ENCODE results near the gene DSCAML1.
"Not testable (repeated sequence)": the region's sequence is repeated elsewhere in the genome, so short reads cannot be mapped to it uniquely, and the experiment has no call there.

DSCAML1 gene

DNA sequence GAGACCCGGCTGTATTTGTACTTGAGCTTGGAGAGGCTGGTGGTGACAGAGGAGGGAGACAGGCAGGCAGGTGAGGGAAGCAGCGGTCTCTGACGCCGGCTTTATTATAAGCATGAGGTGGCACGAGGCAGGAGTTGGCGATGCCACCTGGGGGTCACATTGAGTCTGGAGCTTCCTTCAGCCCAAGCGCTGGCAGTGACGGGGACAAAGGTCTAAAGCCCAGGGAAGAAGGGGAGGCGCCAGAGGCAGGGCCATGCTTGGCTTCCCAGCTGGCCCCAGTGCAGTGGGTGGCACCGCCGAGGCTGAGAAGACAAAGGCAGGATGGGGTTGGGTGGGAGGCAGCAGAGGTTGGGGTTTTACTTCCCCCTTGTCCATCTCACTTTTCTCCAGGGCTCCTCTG is 23.1 kb upstream of the DSCAML1 start:
- DNase-seq (ENCODE audit: low read depth in 2 of 3, low spot score in 1 of 3), result no peak

DNA sequence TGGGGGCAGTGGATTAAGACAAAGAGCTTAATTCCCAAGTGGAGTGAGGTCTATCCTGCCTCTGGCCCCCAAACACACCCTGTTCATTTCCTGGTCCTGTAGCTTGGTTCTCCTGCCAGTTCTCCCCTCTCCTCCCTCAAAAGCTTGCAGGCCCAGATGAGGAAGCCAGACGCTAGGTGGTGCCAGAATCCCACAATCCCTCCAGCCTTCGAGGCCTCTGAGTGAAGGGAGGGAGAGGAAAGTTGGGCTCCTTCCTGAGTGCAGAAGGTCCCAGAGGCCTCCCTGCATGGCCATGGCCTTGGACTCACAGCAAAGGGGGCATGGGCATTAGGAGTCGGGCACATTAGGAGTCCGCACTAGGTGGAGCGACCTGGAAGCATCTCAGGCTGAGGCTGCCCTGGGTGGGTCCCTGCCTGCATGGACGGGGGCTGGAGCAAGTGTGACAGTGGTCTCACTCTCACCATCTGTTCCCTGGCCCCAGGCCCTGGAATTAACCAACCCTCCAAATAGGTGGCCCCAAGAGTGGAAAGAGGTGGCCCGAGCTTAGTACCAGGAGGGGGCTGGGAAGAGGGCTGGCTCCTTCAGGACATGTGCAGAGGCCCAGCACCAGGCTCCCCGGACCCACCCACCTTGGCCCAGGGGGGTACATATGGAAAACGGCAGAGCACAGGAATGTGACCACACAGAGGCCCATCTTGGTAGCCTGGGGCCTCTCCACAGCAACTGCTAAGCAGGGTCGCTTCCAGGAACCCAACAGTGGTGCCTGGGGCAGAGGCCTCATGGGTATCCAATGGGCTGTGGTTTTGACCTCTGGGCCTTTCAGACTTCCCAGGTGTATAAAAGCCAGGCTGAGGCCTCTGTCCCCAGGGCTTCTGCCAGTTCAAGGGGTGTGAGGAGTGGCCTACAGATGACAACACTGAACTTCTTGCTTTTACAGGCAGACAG is 22.4 kb upstream of the DSCAML1 start:
- DNase-seq (ENCODE audit: low read depth in 2 of 3, low spot score in 1 of 3), result no peak

DNA sequence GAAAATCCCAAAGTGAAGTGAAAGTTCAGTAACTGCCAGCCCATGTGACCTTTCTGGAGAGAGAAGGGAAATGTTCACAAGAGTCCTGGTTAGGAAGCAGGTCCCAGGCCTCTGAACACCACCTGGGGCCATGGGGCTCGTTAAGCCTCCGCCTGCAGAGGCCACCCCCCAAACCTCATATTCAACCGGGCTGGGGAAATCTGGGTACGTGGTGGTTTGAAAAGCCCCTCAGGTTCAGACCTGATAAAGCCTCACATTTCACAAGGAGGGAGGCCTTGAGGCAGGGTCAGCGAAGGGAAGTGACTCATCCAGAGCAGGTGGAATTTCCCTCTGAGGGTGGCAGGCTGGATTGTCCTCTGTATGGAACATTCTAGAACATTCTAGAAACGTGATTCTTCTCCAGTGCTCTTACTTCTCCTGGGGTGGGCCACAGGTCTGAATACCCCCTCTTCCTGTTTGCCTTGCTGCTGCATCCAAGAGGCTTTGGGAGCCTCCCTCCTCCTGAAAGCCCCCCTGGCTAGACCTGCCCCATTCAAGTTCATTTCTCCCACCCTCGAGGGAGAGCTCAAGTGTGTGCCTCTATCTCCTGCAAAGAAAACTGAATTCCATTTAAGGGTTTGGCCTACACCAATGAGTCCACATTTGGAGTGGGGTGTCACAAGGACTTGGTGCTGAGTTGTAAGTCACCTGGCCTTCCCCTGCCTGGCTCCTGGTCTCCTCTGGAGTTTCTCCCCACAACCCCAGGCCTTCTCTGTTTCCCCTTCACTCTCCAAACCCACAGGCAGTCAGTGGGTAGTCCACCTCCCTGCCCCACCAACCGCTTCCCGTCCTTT is 21.2 kb upstream of the DSCAML1 start:
- peak in 1 of 3 donors; percentile 41 for DNase-seq (ENCODE audit: low read depth in 2 of 3, low spot score in 1 of 3)

DNA sequence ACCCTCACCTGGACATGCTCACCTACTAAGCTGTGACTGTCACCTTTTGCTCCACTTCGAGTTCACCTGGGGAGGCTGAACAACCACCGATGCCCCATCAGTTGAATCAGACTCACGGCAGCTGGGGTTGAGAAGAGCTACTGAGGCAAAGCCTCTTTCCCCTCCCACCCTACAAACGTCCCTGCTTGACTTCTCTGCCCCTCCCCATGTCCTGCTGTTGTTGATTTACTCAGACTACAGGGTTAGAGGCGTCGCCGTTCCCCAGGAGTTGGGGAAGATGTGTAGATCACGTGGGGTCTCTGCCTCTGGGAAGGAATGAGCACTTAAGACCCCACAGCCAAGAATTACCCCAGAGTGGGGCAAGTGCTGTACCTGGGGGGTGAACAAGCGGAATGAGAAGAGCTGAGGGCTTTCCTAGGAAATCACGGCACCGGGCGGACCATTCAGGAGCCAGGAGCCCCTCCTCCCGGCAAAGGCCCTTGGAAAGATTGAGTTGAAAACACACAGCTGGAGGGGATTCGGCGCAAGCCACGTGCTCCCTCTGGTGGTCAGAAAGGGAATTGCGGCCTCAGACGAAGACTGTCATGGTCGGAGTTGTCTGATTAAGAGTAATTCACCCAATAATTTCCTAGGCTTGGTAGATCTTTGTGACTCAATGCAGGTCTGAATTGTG is 20.5 kb upstream of the DSCAML1 start:
- peak; percentile 87 to 97 (median 89) for DNase-seq (ENCODE audit: low read depth in 2 of 3, low spot score in 1 of 3)

DNA sequence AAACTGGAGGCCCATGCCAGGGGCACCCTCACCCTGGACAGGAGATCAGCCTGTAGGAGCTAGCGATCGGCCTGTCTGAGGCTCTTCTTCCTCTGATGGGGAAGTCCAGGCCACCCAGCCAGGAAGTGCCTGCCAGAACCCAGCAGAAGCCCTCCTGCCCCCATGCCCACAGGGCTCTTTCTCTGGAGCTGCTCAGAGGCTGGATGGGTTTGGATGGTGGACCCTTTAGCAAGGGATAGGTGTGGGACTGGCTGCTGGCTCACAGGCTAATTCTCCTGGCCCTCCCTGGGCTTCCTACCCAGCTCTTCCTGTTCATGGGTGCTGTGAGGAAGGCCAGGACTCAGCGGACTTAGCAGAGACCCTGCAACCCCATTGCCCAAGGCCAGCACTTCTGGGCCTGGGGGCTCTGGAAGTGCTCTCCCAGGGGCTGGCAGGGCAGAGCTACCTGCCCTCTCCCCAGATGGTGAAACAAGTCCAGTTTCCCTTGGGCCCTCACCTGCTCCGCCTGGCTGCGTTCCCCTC is 19.9 kb upstream of the DSCAML1 start:
- DNase-seq (ENCODE audit: low read depth in 2 of 3, low spot score in 1 of 3), result no peak

DNA sequence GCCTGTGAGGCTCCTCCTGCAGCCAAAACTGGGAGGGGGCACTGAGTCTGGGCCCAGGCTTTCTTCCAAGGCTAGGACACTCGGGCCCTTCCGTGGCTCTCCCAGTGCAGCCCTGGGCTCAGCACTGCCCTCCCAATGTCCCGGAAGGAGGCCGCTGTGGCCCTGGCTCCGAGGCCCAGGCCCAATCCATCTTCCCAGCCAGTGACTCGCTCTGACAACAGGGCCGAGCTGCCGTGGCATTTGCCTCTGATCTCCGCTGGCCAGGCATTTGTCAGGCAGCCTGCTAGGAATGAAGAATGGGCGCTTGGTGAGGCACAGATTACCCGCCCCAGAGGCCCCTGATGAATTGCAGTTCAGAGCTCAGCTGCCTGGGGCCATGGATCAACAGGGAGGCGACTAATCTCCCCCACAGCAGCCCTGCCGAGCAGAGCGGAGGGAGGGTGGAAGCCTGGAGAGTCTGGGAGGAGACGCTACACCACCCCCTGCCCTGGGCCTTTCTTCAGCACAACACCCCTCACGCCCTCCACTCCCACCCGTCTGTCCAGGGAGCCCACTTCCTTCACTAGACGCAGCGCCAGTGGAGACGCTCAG is 19.2 kb upstream of the DSCAML1 start:
- no peak for DNase-seq (ENCODE audit: low read depth in 2 of 3, low spot score in 1 of 3)

DNA sequence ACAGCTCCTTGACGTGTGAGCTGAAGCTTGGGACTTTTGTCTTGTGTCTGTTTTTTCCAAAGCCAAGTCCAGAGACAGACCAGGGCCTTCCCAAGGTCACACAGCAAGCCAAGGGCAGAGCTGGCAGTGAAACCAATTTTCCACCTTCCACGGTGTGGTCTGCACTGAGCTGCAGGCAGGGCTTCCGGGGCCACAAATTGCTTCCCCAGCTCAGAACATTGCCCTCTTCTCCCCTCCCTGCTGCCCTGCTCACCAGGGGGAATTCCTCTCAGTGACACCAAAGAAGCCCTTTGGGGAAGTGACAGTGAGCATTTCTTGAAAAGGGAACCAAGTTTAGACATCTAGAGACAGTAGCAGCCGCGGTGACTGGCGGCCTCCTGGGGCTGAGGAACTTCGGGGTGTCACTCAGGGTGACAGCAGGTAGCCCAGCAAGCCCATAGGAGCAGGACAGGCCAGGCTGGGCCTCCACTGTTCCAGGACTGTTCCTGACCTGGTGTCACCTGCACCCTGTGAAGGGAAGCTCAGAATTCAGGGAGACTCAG is 18.3 kb upstream of the DSCAML1 start:
- DNase-seq (ENCODE audit: low read depth in 2 of 3, low spot score in 1 of 3), result peak in 2 of 3 donors; percentile 49 to 63

DNA sequence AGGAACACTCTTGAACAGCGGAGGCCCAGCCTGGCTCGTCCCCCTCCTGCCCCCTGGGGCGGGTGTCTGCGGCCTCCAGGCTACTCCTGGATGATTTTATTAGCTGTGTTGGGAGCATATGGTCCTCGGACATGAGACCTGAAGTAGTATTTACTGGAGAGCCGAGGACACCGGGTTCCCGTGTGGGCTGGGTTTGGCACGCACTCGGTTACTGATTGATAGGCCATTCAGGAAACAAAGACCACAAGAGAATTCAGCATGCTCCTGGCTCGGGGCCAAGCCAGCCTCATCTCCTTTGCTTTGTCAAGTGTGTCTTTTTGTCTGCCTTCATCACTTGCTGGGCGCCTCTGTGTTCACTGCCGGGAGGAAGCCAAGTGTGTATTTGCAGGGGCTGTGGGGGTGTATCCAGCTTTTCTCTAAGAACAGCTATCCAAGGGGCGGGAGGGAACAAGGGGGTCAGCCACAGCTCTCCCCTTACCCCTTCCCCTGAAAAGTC is 17.8 kb upstream of the DSCAML1 start:
- DNase-seq (ENCODE audit: low read depth in 2 of 3, low spot score in 1 of 3), result peak; percentile 56 to 72 (median 63)

DNA sequence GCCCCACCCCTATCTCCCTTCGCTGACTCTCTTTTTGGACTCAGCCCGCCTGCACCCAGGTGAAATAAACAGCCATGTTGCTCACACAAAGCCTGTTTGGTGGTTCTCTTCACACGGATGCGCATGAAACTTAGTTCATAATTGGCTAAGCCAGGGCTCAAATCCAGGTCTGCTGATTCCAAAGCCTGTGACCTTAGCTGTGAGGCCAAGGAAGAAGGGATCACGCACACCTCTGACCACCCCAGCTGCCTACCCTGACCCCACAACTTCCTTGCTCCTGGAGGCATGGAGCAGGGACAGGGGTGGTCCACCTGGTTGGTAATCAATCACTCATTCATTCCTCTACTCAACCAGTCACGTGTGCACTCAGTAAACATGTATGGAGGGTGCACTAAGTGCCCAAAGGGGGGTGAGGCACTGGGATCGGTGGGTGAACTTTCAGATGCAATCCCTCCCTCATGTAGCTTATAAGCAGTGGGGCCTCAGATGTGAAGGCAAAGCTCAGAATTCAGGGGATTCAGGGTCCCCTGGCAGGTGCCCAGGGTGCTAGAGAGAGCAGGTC is 17.3 kb upstream of the DSCAML1 start:
- no peak for DNase-seq (ENCODE audit: low read depth in 2 of 3, low spot score in 1 of 3)

DNA sequence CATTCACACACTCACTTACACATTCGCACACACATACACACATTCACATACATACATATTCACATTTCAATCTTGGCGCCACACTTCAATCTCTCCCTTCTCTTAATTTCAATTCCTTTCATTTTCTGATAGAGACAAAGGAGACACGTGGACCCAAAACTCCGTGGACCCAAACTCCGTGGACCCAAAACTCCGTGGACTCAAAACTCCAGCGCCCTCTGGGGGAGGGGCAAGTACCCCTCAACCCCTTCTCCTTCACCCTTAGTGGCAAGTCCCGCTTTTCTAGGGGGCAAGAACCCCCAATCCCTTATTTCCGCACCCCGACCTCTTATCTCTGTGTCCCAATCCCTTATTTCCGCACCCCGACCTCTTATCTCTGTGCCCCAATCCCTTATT is 13.0 kb upstream of the DSCAML1 start:
- not testable (repeated sequence) for DNase-seq (ENCODE audit: low read depth in 2 of 3, low spot score in 1 of 3)

DNA sequence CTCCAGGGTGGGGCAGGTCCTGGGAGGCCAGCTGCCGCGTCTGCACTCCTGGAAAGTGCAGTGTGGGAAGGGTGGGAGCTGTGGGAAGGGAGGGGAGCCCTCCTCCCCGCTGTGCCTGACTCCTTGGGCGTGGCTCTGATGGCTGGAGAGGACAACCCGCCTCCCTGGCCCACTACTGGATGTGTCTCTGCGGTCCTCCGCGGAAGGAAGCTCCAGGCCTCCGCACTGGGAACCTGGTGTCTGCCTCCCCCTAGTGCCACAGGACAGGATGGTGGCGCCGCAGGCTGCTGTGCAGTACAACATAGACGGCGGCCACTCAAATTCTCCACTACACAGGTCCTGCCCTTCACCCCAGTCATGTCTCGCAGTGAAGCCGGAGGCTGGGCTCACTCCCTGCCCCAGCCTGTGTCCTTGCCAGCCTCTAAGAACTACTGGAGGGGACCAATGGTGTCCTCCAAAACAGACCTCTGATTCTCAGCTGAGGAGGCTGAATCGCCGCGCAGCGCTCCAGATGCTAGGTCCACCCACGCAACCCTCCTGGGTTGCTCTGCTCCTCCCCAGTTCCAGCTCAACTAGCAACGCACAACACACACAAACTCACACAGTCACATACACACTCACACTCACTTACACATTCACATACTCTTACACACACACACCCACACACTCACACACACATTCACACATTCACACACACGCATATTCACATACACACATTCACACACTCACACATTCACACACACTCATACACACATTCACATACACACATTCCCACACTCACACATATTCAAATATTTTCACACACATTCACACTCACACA is 12.4 kb upstream of the DSCAML1 start:
- DNase-seq (ENCODE audit: low read depth in 2 of 3, low spot score in 1 of 3), result peak in 1 of 3 donors; percentile 43

DNA sequence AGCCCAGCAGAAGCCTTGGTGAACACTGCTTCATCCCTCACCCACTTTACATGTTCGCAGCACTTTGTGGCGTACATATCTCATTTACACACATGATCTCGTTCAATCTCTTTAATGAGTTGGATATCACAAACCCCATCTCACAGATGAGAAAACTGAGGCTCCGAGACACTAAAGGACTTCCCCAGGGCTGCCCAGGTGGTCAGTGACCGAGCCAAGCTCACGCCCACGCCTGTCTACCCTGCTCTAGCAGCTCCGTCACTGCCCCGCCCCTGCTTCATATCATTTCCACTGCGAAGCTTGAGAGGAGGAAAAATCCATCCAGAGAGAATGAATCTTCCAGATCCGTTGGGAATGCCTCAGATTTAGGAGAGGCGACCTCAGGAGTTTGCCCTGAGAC is 11.8 kb upstream of the DSCAML1 start:
- DNase-seq (ENCODE audit: low read depth in 2 of 3, low spot score in 1 of 3), result no peak

DNA sequence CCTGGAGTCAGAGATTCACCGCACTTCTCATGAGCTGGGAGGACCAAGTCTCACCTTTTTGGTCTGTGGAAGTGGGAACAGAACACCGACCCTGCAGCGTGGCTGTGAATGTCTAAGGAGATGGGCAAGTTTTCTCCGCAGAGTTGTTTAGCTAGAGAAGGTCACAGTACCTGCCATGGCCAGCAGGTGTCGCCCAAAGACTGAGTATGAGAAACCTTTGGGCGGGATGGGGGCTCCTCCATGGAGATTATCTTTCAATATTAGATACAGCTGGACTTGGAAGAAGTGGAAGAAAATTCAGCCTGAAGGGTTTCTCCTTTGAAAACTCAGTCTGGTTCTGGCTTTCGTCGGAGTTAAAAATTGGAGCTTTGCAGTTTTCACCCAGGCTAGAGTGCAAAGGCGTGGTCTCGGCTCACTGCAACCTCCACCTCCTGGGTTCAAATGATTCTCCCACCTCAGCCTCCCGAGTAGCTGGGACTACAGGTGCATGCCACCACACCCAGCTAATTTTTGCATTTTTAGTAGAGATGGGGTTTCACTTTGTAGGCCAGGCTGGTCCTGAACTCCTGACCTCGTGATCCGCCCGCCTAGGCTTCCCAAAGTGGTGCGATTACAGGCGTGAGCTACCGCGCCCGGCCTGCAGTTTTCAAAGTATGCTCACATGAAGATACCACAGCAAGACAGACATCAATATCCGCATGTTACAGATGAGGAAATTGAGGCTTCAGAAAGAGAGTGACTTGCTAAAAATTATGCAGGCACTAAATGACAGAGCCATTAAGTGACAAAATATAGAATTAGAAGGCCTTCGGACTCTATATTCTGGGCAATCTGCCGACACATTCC is 10.7 kb upstream of the DSCAML1 start:
- DNase-seq (ENCODE audit: low read depth in 2 of 3, low spot score in 1 of 3), result peak; percentile 54 to 68 (median 66)

DNA sequence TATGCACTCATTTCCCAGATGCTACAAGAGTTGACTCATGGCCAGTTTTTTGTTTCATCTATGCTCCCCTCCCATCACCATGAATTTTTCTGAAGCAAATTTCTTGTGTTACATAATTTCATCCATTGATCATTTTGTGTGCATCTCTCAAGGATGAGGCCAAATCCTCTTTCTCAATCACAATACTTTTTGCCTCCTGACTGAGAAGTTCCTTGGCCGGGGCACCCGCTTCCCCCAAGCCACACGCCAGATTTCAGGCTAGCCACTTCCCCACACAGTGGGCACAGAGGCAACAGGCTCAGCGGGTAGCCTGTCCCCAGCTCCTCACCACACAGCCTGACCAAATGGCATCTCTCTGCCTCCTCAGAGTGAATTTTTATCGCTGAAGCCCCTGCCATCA is 9.8 kb upstream of the DSCAML1 start:
- DNase-seq (ENCODE audit: low read depth in 2 of 3, low spot score in 1 of 3), result no peak

DNA sequence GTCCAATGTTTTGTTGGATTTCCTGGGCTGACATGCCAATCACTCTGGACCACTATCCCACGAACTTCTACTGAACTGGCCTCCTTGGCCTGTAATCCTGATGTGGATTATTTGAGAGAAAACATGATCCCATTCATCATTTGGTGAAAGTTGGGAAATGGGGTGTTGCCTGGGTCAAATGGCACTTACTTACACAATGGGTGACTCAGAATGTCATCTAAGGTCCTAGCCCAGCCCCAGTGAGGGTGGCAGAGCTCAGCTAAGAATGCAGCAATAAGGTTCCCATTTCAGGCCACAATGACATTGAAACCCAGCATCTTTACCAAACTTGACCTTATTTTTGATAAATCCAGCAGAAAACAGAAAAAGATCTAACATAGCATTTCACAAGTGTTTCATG is 8.0 kb upstream of the DSCAML1 start:
- DNase-seq (ENCODE audit: low read depth in 2 of 3, low spot score in 1 of 3), result no peak

DNA sequence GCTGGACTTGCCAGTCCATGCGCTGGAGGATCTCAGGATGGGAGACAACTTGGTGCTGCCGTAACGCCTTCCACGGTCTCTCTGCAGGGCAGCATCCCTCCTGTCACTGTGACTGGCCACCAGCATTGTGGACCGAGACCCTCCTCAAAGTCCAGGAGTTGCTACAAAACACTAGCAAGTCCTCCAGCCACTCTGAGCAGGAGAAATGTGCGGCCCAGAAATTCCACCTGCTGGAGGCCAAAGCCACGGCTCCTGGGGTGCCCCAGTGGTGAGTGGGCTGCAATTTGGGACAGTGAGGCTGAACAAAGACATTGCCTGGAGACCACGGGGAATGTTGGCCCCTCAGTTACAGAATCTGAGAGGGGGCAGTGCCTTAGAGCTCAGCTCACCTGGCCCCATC is 6.9 kb upstream of the DSCAML1 start:
- DNase-seq (ENCODE audit: low read depth in 2 of 3, low spot score in 1 of 3), result no peak

DNA sequence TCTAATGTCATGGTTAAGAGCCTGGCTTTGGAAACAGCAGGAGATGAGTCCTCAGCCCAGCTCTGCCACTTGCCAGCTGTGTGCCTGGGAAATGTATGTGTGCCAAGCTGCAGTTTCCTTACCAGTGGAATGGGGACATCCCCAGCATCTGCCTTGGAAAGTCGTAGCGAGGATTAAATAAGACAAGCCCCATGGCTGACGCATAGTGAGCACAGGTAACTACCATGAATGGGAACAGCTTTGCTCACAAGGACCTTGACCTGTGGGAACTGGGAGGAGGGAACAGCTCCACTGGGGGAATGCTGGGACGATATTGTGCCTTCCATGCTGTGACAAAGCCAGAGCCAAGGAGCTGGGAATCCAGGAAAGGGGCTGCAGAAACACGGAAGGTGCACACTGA is 2.6 kb upstream of the DSCAML1 start:
- DNase-seq (ENCODE audit: low read depth in 2 of 3, low spot score in 1 of 3), result no peak

DNA sequence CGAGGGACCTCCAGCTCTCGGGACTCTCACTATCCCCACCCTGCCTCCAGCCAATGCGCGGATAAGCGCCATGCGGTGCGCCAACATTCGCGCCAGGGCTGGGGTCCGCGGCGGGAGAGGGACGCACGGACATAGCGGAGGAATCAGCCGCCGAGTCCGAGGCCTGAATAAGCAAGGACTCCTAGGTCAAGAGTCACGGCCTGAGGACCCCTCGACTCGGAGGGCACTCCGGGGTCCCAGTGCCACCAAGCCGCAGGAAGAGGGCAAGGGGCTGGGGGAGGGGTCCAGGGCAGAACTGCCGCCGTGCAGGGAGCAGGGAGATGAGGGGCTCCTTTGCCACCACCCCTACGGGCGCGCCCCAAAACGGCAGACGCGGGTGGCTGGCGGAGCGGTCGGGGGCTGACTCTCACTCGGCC is 552 bp downstream of the DSCAML1 start:
- no peak for DNase-seq (ENCODE audit: low read depth in 2 of 3, low spot score in 1 of 3)
